GM12878 (cell line): ENCODE results near the gene PTPRN2. TPM values are rescaled to one million over a fixed set of nuclear protein-coding genes. Genes with fewer than 3 reads are reported as not detected.

Experiments
- ATAC-seq: fragments of 200-7000 bp; cut with Tn5 transposase; 3 replicates; pipeline ENCODE4 v1.9.1; 2020; ENCODE audit warnings: mild to moderate bottlenecking, moderate library complexity
- BruUV-seq: library from RNA; stranded (reverse); fragments of 400-500 nt; replicated peaks from 2 replicates; lab custom pipeline; 2021; lab: Mats Ljungman, UMichigan
- CTCF ChIA-PET: fragments of 300-600 bp; sonication (Branson Sonifier 250); formaldehyde crosslinking; extraction: SDS; loops from one replicate; lab custom pipeline; 2021; ENCODE audit warnings: inconsistent platforms; lab: Yijun Ruan, JAX
- POLR2A ChIA-PET: fragments of 350-600 bp; formaldehyde crosslinking; extraction: SDS; loops from one replicate; lab custom pipeline; 2021; ENCODE audit warnings: inconsistent platforms; lab: Charles Lee
- RAD21 ChIA-PET: fragments of 300-600 bp; sonication (Branson Sonifier 250); formaldehyde crosslinking; loops from one replicate; lab custom pipeline; 2023; ENCODE audit warnings: antibody characterized with exemption; ENCODE audit not compliant: unreplicated experiment; lab: Charles Lee
- SMC1A ChIA-PET: fragments of 300-600 bp; sonication (Branson Sonifier 250); formaldehyde crosslinking; loops from one replicate; lab custom pipeline; 2023; ENCODE audit not compliant: unreplicated experiment, uncharacterized antibody; lab: Charles Lee
- DNase-seq: peaks from one replicate; pipeline ENCODE4 v3.0.0-alpha.2; 2011; ENCODE audit warnings: low read depth, low spot score
- FAIRE-seq: peaks from 3 replicates; lab custom pipeline; 2011; peaks lifted over from hg19 to GRCh38; lab: Jason Lieb, UNC
- H2AFZ ChIP-seq: 2 replicates; pipeline ENCODE4 v1.6.0; 2011; ENCODE audit warnings: low read depth, low read length, control low read depth; ENCODE audit not compliant: control insufficient read depth
- H3K27ac ChIP-seq: 2 replicates; pipeline ENCODE4 v1.5.1; 2011; ENCODE audit warnings: control low read depth; ENCODE audit not compliant: control insufficient read depth, insufficient read depth
- H3K27me3 ChIP-seq, 2 experiments: replicated peaks in 1 of 2; 2 replicates each; pipeline versions ENCODE4 v1.6.0 to v1.6.1; 2011; ENCODE audit warnings: low read length in 1 of 2; ENCODE audit not compliant: control insufficient read depth in 2 of 2, insufficient read depth in 2 of 2
- H3K36me3 ChIP-seq, 2 experiments: 2 replicates each; pipeline ENCODE4 v1.5.1; 2011; ENCODE audit warnings: low read length in 1 of 2; ENCODE audit not compliant: control insufficient read depth in 2 of 2, insufficient read depth in 2 of 2
- H3K4me1 ChIP-seq: 2 replicates; pipeline ENCODE4 v1.6.1; 2011; ENCODE audit warnings: mild to moderate bottlenecking, low read length, moderate library complexity, mixed read lengths; ENCODE audit not compliant: control insufficient read depth, insufficient read depth
- H3K4me2 ChIP-seq: 2 replicates; pipeline ENCODE4 v1.6.0; 2011; ENCODE audit warnings: control low read depth; ENCODE audit not compliant: control insufficient read depth, insufficient read depth
- H3K4me3 ChIP-seq: fragments of 200-600 bp; sonication (generic); 2 replicates; pipeline ENCODE4 v1.5.1; 2016
- H3K79me2 ChIP-seq: 2 replicates; pipeline ENCODE4 v1.6.0; 2011; ENCODE audit warnings: low read length; ENCODE audit not compliant: control insufficient read depth, insufficient read depth
- H3K9ac ChIP-seq: 2 replicates; pipeline ENCODE4 v1.8.0; 2011; ENCODE audit warnings: low read length, control low read depth, mixed read lengths; ENCODE audit not compliant: control insufficient read depth, insufficient read depth
- H3K9me3 ChIP-seq: replicated peaks from 3 replicates; pipeline ENCODE4 v1.5.1; 2011; ENCODE audit warnings: mild to moderate bottlenecking, low read length; ENCODE audit not compliant: control insufficient read depth, insufficient read depth
- H4K20me1 ChIP-seq: 2 replicates; pipeline ENCODE4 v1.6.0; 2011; ENCODE audit not compliant: control insufficient read depth, insufficient read depth
- EP300 ChIP-seq, 2 experiments: fragments of 150-350 bp in 1 of 2; IDR thresholded peaks; 2 replicates each; pipeline ENCODE4 v1.6.1; 2011 to 2012; ENCODE audit warnings: low read depth in 2 of 2, low read length in 2 of 2, borderline replicate concordance in 1 of 2, improper control_type of control experiment in 1 of 2, inconsistent platforms in 1 of 2; ENCODE audit not compliant: control insufficient read depth in 1 of 2
- NFIC ChIP-seq: IDR thresholded peaks from 2 replicates; pipeline ENCODE4 v1.6.1; 2012; ENCODE audit warnings: low read depth, mild to moderate bottlenecking, inconsistent platforms, low read length, moderate library complexity
- RFX5 ChIP-seq: IDR thresholded peaks from 2 replicates; pipeline ENCODE4 v1.6.1; 2011; ENCODE audit warnings: low read depth, low read length, improper control_type of control experiment
- TBL1XR1 ChIP-seq: IDR thresholded peaks from 2 replicates; pipeline ENCODE4 v1.6.1; 2012; ENCODE audit warnings: low read depth, low read length, improper control_type of control experiment
- ZZZ3 ChIP-seq: IDR thresholded peaks from 2 replicates; pipeline ENCODE4 v1.6.1; 2011; ENCODE audit warnings: low read depth; ENCODE audit not compliant: control insufficient read depth, insufficient read length
- WGBS: methylation state at CpG from one replicate; pipeline ENCODE4 v1.1.6; 2016; ENCODE audit warnings: low lambda C conversion rate; ENCODE audit not compliant: insufficient replicate concordance, insufficient coverage; ENCODE audit errors: missing lambda C conversion rate; 5-methylcytosine and 5-hydroxymethylcytosine counted together
- in situ Hi-C: fragments of 300-500 bp; cut with MboI; formaldehyde crosslinking; loops from 9 replicates; pipeline ENCODE4 v1.14.3; 2018; ENCODE audit warnings: mixed read lengths
- intact Hi-C: fragments of 100-400 bp; cut with micrococcal nuclease; formaldehyde crosslinking; loops from one replicate; pipeline ENCODE4 v1.14.2; 2022; ENCODE audit not compliant: unreplicated experiment
- polyA plus RNA-seq, 11 experiments: library from polyadenylated mRNA; depleted of rRNA in 4 of 11; unstranded in 6 of 11; stranded (reverse) in 5 of 11; fragments of >200 nt; fragmentation: Nextera tagmentation in 4 of 11; fragmentation: Illumina TruSeq in 1 of 11; extraction: Ambion mirVana in 4 of 11; extraction: Trizol in 1 of 11; gene quantifications; 1 replicate in 1 of 11; 2 replicates in 10 of 11; pipeline versions ENCODE4 v1.2.1 to v1.2.3, GENCODE V29; 2011 to 2016; ENCODE audit warnings: inconsistent platforms in 2 of 11, missing spikeins in 2 of 11, low read depth in 1 of 11
- total RNA-seq, 4 experiments: library from RNA; depleted of rRNA in 3 of 4; stranded (reverse); fragments of >200 nt in 3 of 4; fragmentation: Illumina TruSeq in 1 of 4; extraction: Trizol in 1 of 4; gene quantifications; 2 replicates each; pipeline versions ENCODE4 v1.2.1 to v1.2.3, GENCODE V29; 2013 to 2021
- TF ChIP-seq, protein P1 (sequence below): IDR thresholded peaks from 2 replicates; pipeline ENCODE4 v1.6.1; 2012; ENCODE audit warnings: mild to moderate bottlenecking, low read depth, low read length
- TF ChIP-seq, protein P2 (sequence below): IDR thresholded peaks from 2 replicates; pipeline ENCODE4 v1.6.1; 2012; ENCODE audit warnings: low read length, inconsistent platforms
- TF ChIP-seq, protein P3 (sequence below): fragments of 450-650 bp; IDR thresholded peaks from 2 replicates; pipeline ENCODE4 v1.6.1; 2017; ENCODE audit warnings: mild to moderate bottlenecking

PTPRN2 gene
- total and polyA plus RNA-seq, 10 of the 15 experiments (the other 5 are each of a cell fraction or from before 2014, with no cell fraction given): 5.4 TPM; not detected in 9

DNA sequence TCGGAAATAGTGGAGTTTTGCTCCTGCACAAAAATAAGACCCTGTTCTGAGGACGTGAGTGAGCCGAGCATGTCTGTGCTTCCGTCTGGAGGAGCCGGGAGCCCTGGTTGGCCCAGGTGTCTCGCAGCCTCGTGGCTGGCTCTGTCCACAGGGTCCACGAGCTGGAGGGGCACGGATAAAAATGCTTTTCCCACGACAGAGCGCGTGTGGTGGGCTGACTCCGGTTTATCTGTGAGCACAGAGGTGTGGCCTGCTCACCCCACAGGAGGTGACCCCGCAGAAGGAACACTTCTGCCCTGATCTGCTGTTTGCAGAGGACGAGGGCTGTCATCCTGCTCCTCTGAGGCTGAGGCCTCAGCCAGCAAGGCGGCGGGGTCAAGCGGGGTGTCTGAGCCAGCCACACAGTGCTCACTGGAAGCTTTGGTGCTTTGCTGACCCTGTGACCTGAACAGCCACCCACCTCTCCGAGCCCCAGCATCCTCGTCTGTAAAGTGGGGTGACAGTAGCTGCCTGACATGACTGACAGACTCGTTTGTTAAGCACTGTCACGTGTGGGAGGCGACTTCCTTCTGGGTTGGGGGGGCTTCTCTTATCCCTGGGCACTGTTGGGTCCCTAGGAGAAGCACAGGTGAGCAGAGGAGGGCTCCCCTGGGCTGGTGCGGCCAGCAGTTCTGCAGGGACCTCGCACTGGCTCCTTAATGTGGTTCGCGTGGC, 1088.3 kb downstream of the PTPRN2 start:
- no peak for ATAC-seq
- in situ Hi-C loops: no loop called here

DNA sequence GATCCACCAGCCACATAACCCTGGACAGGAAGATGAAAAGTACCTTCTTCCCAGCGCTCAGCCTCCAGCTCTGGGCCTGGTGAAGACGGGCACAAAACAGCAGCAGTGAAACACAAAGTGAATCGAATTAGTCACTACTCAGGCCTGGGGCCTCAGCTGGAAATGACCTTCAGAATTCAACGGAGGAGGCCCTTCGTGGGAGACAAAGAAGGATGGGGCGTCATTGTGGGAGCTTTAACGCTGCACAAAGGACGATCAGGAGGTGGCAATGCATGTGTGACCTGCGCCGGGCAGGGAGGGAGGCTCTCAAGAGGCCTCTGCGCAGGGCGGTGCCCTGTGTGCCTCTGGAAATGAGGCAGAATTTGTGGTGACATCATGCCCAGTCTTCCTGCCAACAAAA, 1089.0 kb downstream of the PTPRN2 start:
- Histone ChIP-seq H2AFZ (no peak overlapping the region), H3K27me3 (no peaks in the 10 kb centered on the region), H4K20me1 (no peaks in the 10 kb centered on the region), H3K9me3 (no peaks in the 10 kb centered on the region; the same call in 2 of the 3 replicates), H3K27ac (no peak overlapping the region), H3K4me1 (peaks cover 18% of the 10 kb centered on the region), H3K4me2 (no peak overlapping the region), H3K36me3 (no peaks in the 10 kb centered on the region), H3K79me2 (no peaks in the 10 kb centered on the region), H3K9ac (no peak overlapping the region), H3K4me3 (no peak overlapping the region)
- BruUV-seq: no TSS peak
- in situ Hi-C loops: no loop called here
- SMC1A ChIA-PET: no interaction called here
- CTCF ChIA-PET: no interaction called here
- intact Hi-C loops: no loop called here
- RAD21 ChIA-PET: no interaction called here
- FAIRE-seq: no peak
- no peak for DNase-seq
- no peak for ATAC-seq
- POLR2A ChIA-PET: no interaction called here
- 48% methylated on average over 12 of the region's 12 CpGs for WGBS
- TF ChIP-seq, protein P1, sequence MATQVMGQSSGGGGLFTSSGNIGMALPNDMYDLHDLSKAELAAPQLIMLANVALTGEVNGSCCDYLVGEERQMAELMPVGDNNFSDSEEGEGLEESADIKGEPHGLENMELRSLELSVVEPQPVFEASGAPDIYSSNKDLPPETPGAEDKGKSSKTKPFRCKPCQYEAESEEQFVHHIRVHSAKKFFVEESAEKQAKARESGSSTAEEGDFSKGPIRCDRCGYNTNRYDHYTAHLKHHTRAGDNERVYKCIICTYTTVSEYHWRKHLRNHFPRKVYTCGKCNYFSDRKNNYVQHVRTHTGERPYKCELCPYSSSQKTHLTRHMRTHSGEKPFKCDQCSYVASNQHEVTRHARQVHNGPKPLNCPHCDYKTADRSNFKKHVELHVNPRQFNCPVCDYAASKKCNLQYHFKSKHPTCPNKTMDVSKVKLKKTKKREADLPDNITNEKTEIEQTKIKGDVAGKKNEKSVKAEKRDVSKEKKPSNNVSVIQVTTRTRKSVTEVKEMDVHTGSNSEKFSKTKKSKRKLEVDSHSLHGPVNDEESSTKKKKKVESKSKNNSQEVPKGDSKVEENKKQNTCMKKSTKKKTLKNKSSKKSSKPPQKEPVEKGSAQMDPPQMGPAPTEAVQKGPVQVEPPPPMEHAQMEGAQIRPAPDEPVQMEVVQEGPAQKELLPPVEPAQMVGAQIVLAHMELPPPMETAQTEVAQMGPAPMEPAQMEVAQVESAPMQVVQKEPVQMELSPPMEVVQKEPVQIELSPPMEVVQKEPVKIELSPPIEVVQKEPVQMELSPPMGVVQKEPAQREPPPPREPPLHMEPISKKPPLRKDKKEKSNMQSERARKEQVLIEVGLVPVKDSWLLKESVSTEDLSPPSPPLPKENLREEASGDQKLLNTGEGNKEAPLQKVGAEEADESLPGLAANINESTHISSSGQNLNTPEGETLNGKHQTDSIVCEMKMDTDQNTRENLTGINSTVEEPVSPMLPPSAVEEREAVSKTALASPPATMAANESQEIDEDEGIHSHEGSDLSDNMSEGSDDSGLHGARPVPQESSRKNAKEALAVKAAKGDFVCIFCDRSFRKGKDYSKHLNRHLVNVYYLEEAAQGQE: no peak
- TF ChIP-seq TBL1XR1 (no peak), EP300 (IDR thresholded peaks at IDR 0.05; ENCODE audit: borderline replicate concordance in 1 of 2, control insufficient read depth in 1 of 2, low read depth in 2 of 2, low read length in 2 of 2) (no peak), RFX5 (no peak), ZZZ3 (no peak), NFIC (no peak)
- TF ChIP-seq, protein P2, sequence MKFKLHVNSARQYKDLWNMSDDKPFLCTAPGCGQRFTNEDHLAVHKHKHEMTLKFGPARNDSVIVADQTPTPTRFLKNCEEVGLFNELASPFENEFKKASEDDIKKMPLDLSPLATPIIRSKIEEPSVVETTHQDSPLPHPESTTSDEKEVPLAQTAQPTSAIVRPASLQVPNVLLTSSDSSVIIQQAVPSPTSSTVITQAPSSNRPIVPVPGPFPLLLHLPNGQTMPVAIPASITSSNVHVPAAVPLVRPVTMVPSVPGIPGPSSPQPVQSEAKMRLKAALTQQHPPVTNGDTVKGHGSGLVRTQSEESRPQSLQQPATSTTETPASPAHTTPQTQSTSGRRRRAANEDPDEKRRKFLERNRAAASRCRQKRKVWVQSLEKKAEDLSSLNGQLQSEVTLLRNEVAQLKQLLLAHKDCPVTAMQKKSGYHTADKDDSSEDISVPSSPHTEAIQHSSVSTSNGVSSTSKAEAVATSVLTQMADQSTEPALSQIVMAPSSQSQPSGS: no peak

More for the DNA sequence above, 1088.3 kb downstream of the PTPRN2 start:
- no peaks in the 10 kb centered on the region for H4K20me1 ChIP-seq
- RAD21 ChIA-PET: no interaction called here
- no peak overlapping the region for H3K4me3 ChIP-seq
- CTCF ChIA-PET: no interaction called here
- no peak overlapping the region for H3K27ac ChIP-seq
- H3K36me3 ChIP-seq: no peaks in the 10 kb centered on the region
- H3K4me2 ChIP-seq: no peak overlapping the region
- DNase-seq (no peak), FAIRE-seq (no peak)
- H3K9me3 ChIP-seq: no peaks in the 10 kb centered on the region; the same call in 2 of the 3 replicates
- TF ChIP-seq, protein P3, sequence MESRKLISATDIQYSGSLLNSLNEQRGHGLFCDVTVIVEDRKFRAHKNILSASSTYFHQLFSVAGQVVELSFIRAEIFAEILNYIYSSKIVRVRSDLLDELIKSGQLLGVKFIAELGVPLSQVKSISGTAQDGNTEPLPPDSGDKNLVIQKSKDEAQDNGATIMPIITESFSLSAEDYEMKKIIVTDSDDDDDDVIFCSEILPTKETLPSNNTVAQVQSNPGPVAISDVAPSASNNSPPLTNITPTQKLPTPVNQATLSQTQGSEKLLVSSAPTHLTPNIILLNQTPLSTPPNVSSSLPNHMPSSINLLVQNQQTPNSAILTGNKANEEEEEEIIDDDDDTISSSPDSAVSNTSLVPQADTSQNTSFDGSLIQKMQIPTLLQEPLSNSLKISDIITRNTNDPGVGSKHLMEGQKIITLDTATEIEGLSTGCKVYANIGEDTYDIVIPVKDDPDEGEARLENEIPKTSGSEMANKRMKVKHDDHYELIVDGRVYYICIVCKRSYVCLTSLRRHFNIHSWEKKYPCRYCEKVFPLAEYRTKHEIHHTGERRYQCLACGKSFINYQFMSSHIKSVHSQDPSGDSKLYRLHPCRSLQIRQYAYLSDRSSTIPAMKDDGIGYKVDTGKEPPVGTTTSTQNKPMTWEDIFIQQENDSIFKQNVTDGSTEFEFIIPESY: no peak
- intact Hi-C loops: no loop called here
- WGBS: 55% methylated on average over 27 of the region's 27 CpGs
- BruUV-seq: no TSS peak
- SMC1A ChIA-PET: no interaction called here
- no peak overlapping the region for H2AFZ ChIP-seq
- no peaks in the 10 kb centered on the region for H3K79me2 ChIP-seq
- H3K27me3 ChIP-seq: no peaks in the 10 kb centered on the region
- POLR2A ChIA-PET: no interaction called here
- peaks cover 17% of the 10 kb centered on the region for H3K4me1 ChIP-seq
- H3K9ac ChIP-seq: no peak overlapping the region
